HepG2 (cell line): ENCODE measurements around the gene AUTS2. TPM values are rescaled to one million over a fixed set of nuclear protein-coding genes. Genes with fewer than 3 reads are reported as not detected.

Source experiments
- ATAC-seq: fragments of 200-7000 bp; cut with Tn5 transposase; 3 replicates; pipeline ENCODE4 v1.9.1; 2020; ENCODE audit warnings: mild to moderate bottlenecking, moderate library complexity
- BruUV-seq: library from RNA; stranded (reverse); fragments of 400-500 nt; replicated peaks from 2 replicates; lab custom pipeline; 2021; lab: Mats Ljungman, UMichigan
- CTCF ChIA-PET: fragments of 300-600 bp; formaldehyde crosslinking; extraction: SDS; loops from one replicate; lab custom pipeline; 2021; ENCODE audit warnings: low total read pairs, inconsistent platforms, low intra/inter-chr PET ratio; lab: Yijun Ruan, JAX
- POLR2A ChIA-PET: fragments of 350-600 bp; sonication (Branson Sonifier 250); formaldehyde crosslinking; loops from one replicate; lab custom pipeline; 2020; ENCODE audit warnings: antibody characterized with exemption, inconsistent platforms; lab: Yijun Ruan, JAX
- DNase-seq: peaks from one replicate; pipeline ENCODE4 v3.0.0-alpha.2; 2015; ENCODE audit warnings: low spot score
- FAIRE-seq: peaks from 3 replicates; lab custom pipeline; 2011; peaks lifted over from hg19 to GRCh38; lab: Jason Lieb, UNC
- H2AFZ ChIP-seq: one replicate; pipeline ENCODE4 v1.6.1; 2011; ENCODE audit warnings: low read length, inconsistent platforms
- H3K27ac ChIP-seq: fragments of 300-600 bp; 3 replicates; pipeline ENCODE4 v1.8.0; 2011; ENCODE audit warnings: mixed run types, mild to moderate bottlenecking, mixed read lengths, low read length, inconsistent platforms; ENCODE audit not compliant: insufficient read depth; ENCODE audit errors: extremely low read length
- H3K27me3 ChIP-seq, 2 experiments: fragments of 200-600 bp in 1 of 2; 2 replicates in 1 of 2; 3 replicates in 1 of 2; pipeline versions ENCODE4 v1.6.0 to v1.8.0; 2011; ENCODE audit warnings: low read length in 2 of 2, mild to moderate bottlenecking in 2 of 2, moderate library complexity in 2 of 2, inconsistent platforms in 1 of 2; ENCODE audit not compliant: insufficient read depth in 2 of 2, control insufficient read depth in 1 of 2
- H3K36me3 ChIP-seq, 2 experiments: fragments of 200-600 bp in 1 of 2; replicated peaks in 1 of 2; 2 replicates in 1 of 2; 3 replicates in 1 of 2; pipeline versions ENCODE4 v1.5.1 to v1.8.0; 2011; ENCODE audit warnings: low read length in 2 of 2, inconsistent platforms in 1 of 2; ENCODE audit not compliant: insufficient read depth in 2 of 2, control insufficient read depth in 1 of 2
- H3K4me1 ChIP-seq: 2 replicates; pipeline ENCODE4 v1.5.1; 2012; ENCODE audit warnings: low read length, inconsistent platforms; ENCODE audit not compliant: insufficient read depth
- H3K4me2 ChIP-seq: 2 replicates; pipeline ENCODE4 v1.6.0; 2011; ENCODE audit warnings: low read depth, low read length, inconsistent platforms
- H3K4me3 ChIP-seq, 3 experiments: fragments of 200-600 bp in 1 of 3; sonication (generic), shearing (Covaris generic) in 1 of 3; replicated peaks in 1 of 3; 2 replicates each; pipeline ENCODE4 v1.5.1; 2011 to 2016; ENCODE audit warnings: low read length in 3 of 3, inconsistent platforms in 2 of 3, low read depth in 2 of 3, mild to moderate bottlenecking in 2 of 3, control low read depth in 1 of 3, mixed read lengths in 1 of 3; ENCODE audit not compliant: insufficient read depth in 1 of 3
- H3K79me2 ChIP-seq: one replicate; pipeline ENCODE4 v1.6.1; 2011; ENCODE audit warnings: low read length, inconsistent platforms; ENCODE audit not compliant: insufficient read depth
- H3K9ac ChIP-seq: 2 replicates; pipeline ENCODE4 v1.6.0; 2011; ENCODE audit warnings: mild to moderate bottlenecking, low read depth, low read length, inconsistent platforms; ENCODE audit not compliant: insufficient read depth
- H3K9me3 ChIP-seq: 2 replicates; pipeline ENCODE4 v1.5.1; 2012; ENCODE audit warnings: mild to moderate bottlenecking, low read length
- H4K20me1 ChIP-seq: 2 replicates; pipeline ENCODE4 v1.6.0; 2011; ENCODE audit warnings: inconsistent platforms, mild to moderate bottlenecking, low read length, moderate library complexity; ENCODE audit not compliant: insufficient read depth
- ATAD3A ChIP-seq: sonication (generic); formaldehyde crosslinking; IDR thresholded peaks from 2 replicates; pipeline ENCODE4 v1.4.0; 2020; ENCODE audit warnings: missing genetic modification reagents
- ATF3 ChIP-seq: sonication (generic); formaldehyde crosslinking; IDR thresholded peaks from 2 replicates; pipeline ENCODE4 v1.4.0; 2020; ENCODE audit warnings: missing genetic modification reagents
- CHCHD3 ChIP-seq: sonication (generic); formaldehyde crosslinking; IDR thresholded peaks from 2 replicates; pipeline ENCODE4 v1.8.0; 2022; ENCODE audit warnings: mild to moderate bottlenecking, missing genetic modification reagents, moderate library complexity
- HES4 ChIP-seq: sonication (generic); formaldehyde crosslinking; IDR thresholded peaks from 2 replicates; pipeline ENCODE4 v1.9.0; 2021; ENCODE audit warnings: mild to moderate bottlenecking, missing genetic modification reagents, borderline replicate concordance
- STAG1 ChIP-seq: sonication (generic); formaldehyde crosslinking; IDR thresholded peaks from 2 replicates; pipeline ENCODE4 v1.4.0; 2020; ENCODE audit warnings: missing genetic modification reagents
- TSC22D2 ChIP-seq: sonication (generic); formaldehyde crosslinking; IDR thresholded peaks from 2 replicates; pipeline ENCODE4 v1.5.1; 2020; ENCODE audit warnings: missing genetic modification reagents, mild to moderate bottlenecking, borderline replicate concordance
- ZNF17 ChIP-seq: sonication (generic); formaldehyde crosslinking; IDR thresholded peaks from 2 replicates; pipeline ENCODE4 v1.5.0; 2020; ENCODE audit warnings: mild to moderate bottlenecking, missing genetic modification reagents
- ZNF543 ChIP-seq: sonication (generic); formaldehyde crosslinking; IDR thresholded peaks from 2 replicates; pipeline ENCODE4 v1.4.0; 2020; ENCODE audit warnings: mild to moderate bottlenecking, missing genetic modification reagents
- ZNF605 ChIP-seq: sonication (generic); formaldehyde crosslinking; IDR thresholded peaks from 2 replicates; pipeline ENCODE4 v1.8.0; 2022; ENCODE audit warnings: mild to moderate bottlenecking, missing genetic modification reagents
- ZNF678 ChIP-seq: sonication (generic); formaldehyde crosslinking; IDR thresholded peaks from 2 replicates; pipeline ENCODE4 v1.4.0; 2020; ENCODE audit warnings: mild to moderate bottlenecking, missing genetic modification reagents
- ZNF740 ChIP-seq: sonication (generic); formaldehyde crosslinking; IDR thresholded peaks from 2 replicates; pipeline ENCODE4 v1.4.0; 2020; ENCODE audit warnings: missing genetic modification reagents
- ZNF761 ChIP-seq: sonication (generic); formaldehyde crosslinking; conservative IDR thresholded peaks from 2 replicates; pipeline ENCODE4 v1.4.0; 2020; ENCODE audit warnings: mild to moderate bottlenecking, missing genetic modification reagents
- ZNF788 ChIP-seq: sonication (generic); formaldehyde crosslinking; IDR thresholded peaks from 2 replicates; pipeline ENCODE4 v1.5.0; 2020; ENCODE audit warnings: mild to moderate bottlenecking, missing genetic modification reagents, borderline replicate concordance
- ZNF790 ChIP-seq: sonication (generic); formaldehyde crosslinking; IDR thresholded peaks from 2 replicates; pipeline ENCODE4 v1.8.0; 2022; ENCODE audit warnings: missing genetic modification reagents, mild to moderate bottlenecking, borderline replicate concordance
- ZSCAN22 ChIP-seq: sonication (generic); formaldehyde crosslinking; IDR thresholded peaks from 2 replicates; pipeline ENCODE4 v1.4.0; 2020; ENCODE audit warnings: mild to moderate bottlenecking, missing genetic modification reagents
- WGBS: methylation state at CpG from one replicate; pipeline ENCODE4 v1.1.6; 2017; ENCODE audit warnings: low lambda C conversion rate; 5-methylcytosine and 5-hydroxymethylcytosine counted together
- in situ Hi-C: cut with HindIII; loops from 2 replicates; pipeline ENCODE4 v1.10.0; 2017; ENCODE audit warnings: low pct_unique_long_range_greater_than_20kb; ENCODE audit not compliant: extremely low pct_ligation_motif_present
- intact Hi-C: fragments of 100-400 bp; cut with micrococcal nuclease; formaldehyde crosslinking; loops from one replicate; pipeline ENCODE4 v1.10.0; 2022; ENCODE audit not compliant: unreplicated experiment
- polyA plus RNA-seq, 8 experiments: library from polyadenylated mRNA; depleted of rRNA in 3 of 8; stranded (reverse) in 7 of 8; unstranded in 1 of 8; fragments of >200 nt; fragmentation: Illumina TruSeq in 4 of 8; extraction: Trizol in 4 of 8; gene quantifications; 2 replicates each; pipeline versions ENCODE4 v1.2.1 to v1.2.3, GENCODE V29; 2011 to 2016; ENCODE audit warnings: low read depth in 4 of 8, missing spikeins in 1 of 8, mixed read lengths in 1 of 8; ENCODE audit not compliant: insufficient read depth in 1 of 8
- total RNA-seq, 5 experiments: library from RNA; depleted of rRNA; stranded (reverse); fragments of >200 nt; fragmentation: Illumina TruSeq; extraction: Trizol; gene quantifications; 2 replicates each; pipeline ENCODE4 v1.2.3, GENCODE V29; 2016; ENCODE audit warnings: low read depth in 1 of 5
- TF ChIP-seq, protein P1 (sequence below): sonication (generic); formaldehyde crosslinking; IDR thresholded peaks from 2 replicates; pipeline ENCODE4 v1.8.0; 2022; ENCODE audit warnings: mild to moderate bottlenecking, missing genetic modification reagents, borderline replicate concordance
- TF ChIP-seq, protein P2 (sequence below): sonication (generic); formaldehyde crosslinking; IDR thresholded peaks from 2 replicates; pipeline ENCODE4 v1.8.1; 2023; ENCODE audit warnings: mild to moderate bottlenecking, missing genetic modification reagents

The AUTS2 gene
- total and polyA plus RNA-seq, 2 of the 13 experiments (the other 11 are each of a cell fraction or from before 2014, with no cell fraction given) = 0.38 TPM; not detected in 1

- Histone ChIP-seq H3K36me3 (no peaks in the 10 kb centered on the region), H3K27me3 (no peaks in the 10 kb centered on the region), H2AFZ (no peak overlapping the region), H3K9me3 (no peaks in the 10 kb centered on the region), H4K20me1 (no peaks in the 10 kb centered on the region), H3K79me2 (no peaks in the 10 kb centered on the region), H3K4me1 (no peaks in the 10 kb centered on the region), H3K4me3 (no peak overlapping the region), H3K9ac (no peak overlapping the region), H3K27ac (no peak overlapping the region), H3K4me2 (no peak overlapping the region)
- TF ChIP-seq ZNF17 (CRISPR knock-in tag) = no peak
- TF ChIP-seq, protein P1, sequence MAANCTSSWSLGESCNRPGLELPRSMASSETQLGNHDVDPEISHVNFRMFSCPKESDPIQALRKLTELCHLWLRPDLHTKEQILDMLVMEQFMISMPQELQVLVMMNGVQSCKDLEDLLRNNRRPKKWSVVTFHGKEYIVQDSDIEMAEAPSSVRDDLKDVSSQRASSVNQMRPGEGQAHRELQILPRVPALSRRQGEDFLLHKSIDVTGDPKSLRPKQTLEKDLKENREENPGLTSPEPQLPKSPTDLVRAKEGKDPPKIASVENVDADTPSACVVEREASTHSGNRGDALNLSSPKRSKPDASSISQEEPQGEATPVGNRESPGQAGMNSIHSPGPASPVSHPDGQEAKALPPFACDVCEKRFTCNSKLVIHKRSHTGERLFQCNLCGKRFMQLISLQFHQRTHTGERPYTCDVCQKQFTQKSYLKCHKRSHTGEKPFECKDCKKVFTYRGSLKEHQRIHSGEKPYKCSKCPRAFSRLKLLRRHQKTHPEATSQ = no peak
- no peak for TF ChIP-seq ZSCAN22 (CRISPR knock-in tag)
- ChIA-PET POLR2A (no interaction called here), CTCF (no interaction called here)
- no peak for FAIRE-seq
- DNase-seq = no peak
- intact Hi-C loops = no loop called here
- in situ Hi-C loops = no loop called here
- ATAC-seq = no peak
- 25% methylated on average over 2 of the region's 2 CpGs for WGBS
- BruUV-seq = no TSS peak
Measured at GRCh38 chr7:69703099-69703498, 104.8 kb downstream of the AUTS2 start.

- CTCF ChIA-PET = no interaction called here
- no peaks in the 10 kb centered on the region for H3K4me1 ChIP-seq
- H3K4me2 ChIP-seq = no peak overlapping the region
- POLR2A ChIA-PET = no interaction called here
- no peak for ATAC-seq
- H3K9ac ChIP-seq = no peak overlapping the region
- no peaks in the 10 kb centered on the region for H3K36me3 ChIP-seq
- no peak for FAIRE-seq
- no peak for DNase-seq
- no peaks in the 10 kb centered on the region for H3K27me3 ChIP-seq
- H3K27ac ChIP-seq = no peak overlapping the region
- intact Hi-C loops = no loop called here
- no peaks in the 10 kb centered on the region for H3K79me2 ChIP-seq
- no peak overlapping the region for H2AFZ ChIP-seq
- in situ Hi-C loops = no loop called here
- no TSS peak for BruUV-seq
- no CpG with 5 or more reads among the region's 2 CpGs for WGBS
- no peaks in the 10 kb centered on the region for H4K20me1 ChIP-seq
- no peak overlapping the region for H3K4me3 ChIP-seq
- H3K9me3 ChIP-seq = no peaks in the 10 kb centered on the region
- TF ChIP-seq ZNF788 (CRISPR knock-in tag) = no peak
- TF ChIP-seq ZNF605 (CRISPR knock-in tag) = no peak
- no peak for TF ChIP-seq TSC22D2 (CRISPR knock-in tag)
- no peak for TF ChIP-seq ZNF543 (CRISPR knock-in tag)
- TF ChIP-seq ZNF740 (CRISPR knock-in tag) = no peak
- TF ChIP-seq ATF3 (CRISPR knock-in tag) = no peak
- no peak for TF ChIP-seq ATAD3A
- no peak for TF ChIP-seq STAG1 (CRISPR knock-in tag)
- no peak for TF ChIP-seq ZNF678 (CRISPR knock-in tag)
- TF ChIP-seq CHCHD3 (CRISPR knock-in tag) = no peak
- TF ChIP-seq HES4 = no peak
- no peak for TF ChIP-seq ZNF790 (CRISPR knock-in tag)
- TF ChIP-seq, protein P2, sequence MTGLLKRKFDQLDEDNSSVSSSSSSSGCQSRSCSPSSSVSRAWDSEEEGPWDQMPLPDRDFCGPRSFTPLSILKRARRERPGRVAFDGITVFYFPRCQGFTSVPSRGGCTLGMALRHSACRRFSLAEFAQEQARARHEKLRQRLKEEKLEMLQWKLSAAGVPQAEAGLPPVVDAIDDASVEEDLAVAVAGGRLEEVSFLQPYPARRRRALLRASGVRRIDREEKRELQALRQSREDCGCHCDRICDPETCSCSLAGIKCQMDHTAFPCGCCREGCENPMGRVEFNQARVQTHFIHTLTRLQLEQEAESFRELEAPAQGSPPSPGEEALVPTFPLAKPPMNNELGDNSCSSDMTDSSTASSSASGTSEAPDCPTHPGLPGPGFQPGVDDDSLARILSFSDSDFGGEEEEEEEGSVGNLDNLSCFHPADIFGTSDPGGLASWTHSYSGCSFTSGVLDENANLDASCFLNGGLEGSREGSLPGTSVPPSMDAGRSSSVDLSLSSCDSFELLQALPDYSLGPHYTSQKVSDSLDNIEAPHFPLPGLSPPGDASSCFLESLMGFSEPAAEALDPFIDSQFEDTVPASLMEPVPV (CRISPR knock-in tag) = no peak
- no peak for TF ChIP-seq ZNF761
Measured at GRCh38 chr7:69706070-69706469, 107.8 kb downstream of the AUTS2 start.
